ENCODE results near the gene CECR2. TPM values are rescaled to one million over a fixed set of nuclear protein-coding genes. Genes with fewer than 3 reads are reported as not detected.

The CECR2 gene
- total RNA-seq, 1 donor from 2014 or later, result not detected

DNA sequence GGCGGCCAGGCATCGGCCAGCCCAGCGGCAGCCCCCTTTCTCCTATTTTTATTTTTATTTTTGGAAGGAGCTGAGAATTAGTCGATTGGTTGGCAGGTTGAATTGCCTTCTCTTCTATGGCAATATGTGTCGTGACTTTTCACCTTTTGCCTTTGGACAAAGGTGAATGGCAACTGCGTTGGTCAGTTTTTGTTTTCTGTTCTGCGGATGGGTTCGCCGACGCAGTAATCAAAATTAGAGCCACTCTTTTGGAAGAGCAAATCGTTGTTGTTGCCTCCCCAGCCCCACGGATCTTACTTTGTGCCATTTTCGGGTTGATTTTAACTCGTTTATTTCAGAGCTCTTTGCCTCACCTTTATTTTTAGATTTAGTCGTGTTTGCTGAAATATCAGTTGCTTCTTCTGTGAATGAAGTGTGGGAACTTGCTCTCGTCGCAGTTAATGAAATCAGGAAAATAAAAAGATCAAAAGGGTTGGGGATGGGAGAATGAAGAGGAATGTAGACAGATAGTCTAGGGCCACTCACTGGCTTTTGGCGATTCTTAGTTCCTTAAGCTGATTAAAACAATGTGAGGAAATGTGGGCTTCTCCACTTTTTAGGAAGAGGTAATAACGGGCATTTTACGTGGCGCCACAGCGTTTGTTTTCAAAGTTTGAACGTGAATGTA lies 1.6 kb downstream of the CECR2 start:
- Mint-ChIP-seq H3K9me3 (no peaks in the 10 kb centered on the region), H3K36me3 (ENCODE audit: low read depth) (no peaks in the 10 kb centered on the region), H3K4me3 (ENCODE audit: low read depth) (peak overlapping the region; percentile 23), H3K27me3 (ENCODE audit: low read depth) (peaks cover 54% of the 10 kb centered on the region), H3K27ac (no peak overlapping the region), H3K4me1 (ENCODE audit: low read depth) (peaks cover 18% of the 10 kb centered on the region)
- intact Hi-C loops (cut with micrococcal nuclease), result no loop called here
- no peak for DNase-seq (ENCODE audit: low spot score)

DNA sequence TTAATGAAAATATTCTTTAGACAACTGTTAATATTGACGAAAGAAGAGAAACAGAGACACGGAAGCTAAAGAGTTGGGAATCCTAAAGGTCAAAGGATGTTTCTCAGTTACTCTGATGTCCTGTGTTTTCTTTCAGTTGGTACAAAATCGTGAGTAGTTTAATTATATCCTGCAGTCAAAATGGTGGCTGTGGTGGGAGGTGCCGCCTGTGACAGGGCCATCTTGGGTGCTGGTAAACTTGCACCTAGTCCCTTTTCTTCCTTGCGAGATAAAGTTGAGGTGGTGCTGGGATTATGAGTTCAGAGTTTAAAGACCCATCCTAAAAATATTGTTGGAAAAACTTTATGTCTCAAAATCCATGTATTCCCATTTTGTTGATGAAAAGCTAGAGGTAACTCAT lies 2.2 kb downstream of the CECR2 start:
- no peak for DNase-seq (ENCODE audit: low spot score)
- peaks cover 49% of the 10 kb centered on the region for H3K27me3 Mint-ChIP-seq (ENCODE audit: low read depth)
- intact Hi-C loops (cut with micrococcal nuclease), result no loop called here
- peaks cover 17% of the 10 kb centered on the region for H3K4me1 Mint-ChIP-seq (ENCODE audit: low read depth)
- H3K4me3 Mint-ChIP-seq (ENCODE audit: low read depth), result no peak overlapping the region
- no peak overlapping the region for H3K27ac Mint-ChIP-seq
- no peaks in the 10 kb centered on the region for H3K36me3 Mint-ChIP-seq (ENCODE audit: low read depth)
- H3K9me3 Mint-ChIP-seq, result no peaks in the 10 kb centered on the region

DNA sequence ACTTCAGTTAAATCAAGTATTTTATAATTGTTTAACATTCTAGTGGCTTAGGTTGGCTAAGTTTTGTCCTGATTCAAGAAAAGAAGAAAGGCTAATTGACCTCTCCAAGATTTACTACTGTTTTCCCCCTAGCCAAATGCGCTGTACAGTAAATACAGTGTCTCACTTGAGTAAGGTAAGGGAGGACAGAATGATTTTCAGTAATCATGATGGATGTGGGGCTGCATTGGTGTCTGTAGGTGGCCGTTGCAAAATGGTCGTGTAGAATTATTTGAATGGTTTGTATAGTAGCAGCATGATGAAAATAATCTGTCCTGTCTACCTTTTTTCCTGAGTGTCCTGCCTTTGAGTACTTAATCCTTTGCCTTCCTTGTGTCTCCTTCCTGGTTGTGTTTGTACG lies 4.6 kb downstream of the CECR2 start:
- H3K4me3 Mint-ChIP-seq (ENCODE audit: low read depth), result no peak overlapping the region
- H3K9me3 Mint-ChIP-seq, result no peaks in the 10 kb centered on the region
- peaks cover 29% of the 10 kb centered on the region for H3K27me3 Mint-ChIP-seq (ENCODE audit: low read depth)

DNA sequence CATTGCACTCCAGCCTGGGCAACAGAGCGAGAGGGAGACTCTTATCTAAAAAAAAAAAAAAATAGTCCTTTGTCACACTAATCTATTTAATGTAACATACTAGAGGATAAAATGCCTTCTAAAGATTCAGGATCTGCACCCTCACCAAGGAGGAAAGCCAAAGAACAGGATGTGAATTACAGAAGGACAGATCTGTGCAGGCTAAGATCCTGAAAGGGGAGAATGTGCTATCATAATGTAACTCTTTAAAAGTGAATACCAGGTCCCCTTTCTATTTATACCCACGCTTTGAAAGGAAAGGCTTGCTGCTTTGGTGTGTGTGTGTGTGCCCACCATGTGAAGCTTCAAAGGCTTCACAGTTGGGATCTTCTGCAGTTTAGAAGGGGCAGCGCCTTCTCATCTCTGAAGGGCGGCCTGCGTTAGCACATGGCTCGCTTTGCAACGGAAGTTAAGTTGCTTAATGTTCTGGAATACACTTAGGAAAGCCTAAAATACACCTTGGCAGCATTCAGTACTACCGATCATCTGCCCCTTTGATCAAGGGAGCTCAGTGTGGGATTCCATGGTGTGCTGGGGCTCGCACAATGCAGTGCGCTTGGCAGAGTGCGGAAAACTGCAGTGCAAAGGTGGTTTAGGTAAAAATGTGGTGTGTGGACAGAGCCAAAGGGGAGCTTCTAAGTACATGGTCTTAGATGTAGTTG lies 6.8 kb downstream of the CECR2 start:
- no peak overlapping the region for H3K4me3 Mint-ChIP-seq (ENCODE audit: low read depth)
- no peak for DNase-seq (ENCODE audit: low spot score)
- H3K9me3 Mint-ChIP-seq, result no peaks in the 10 kb centered on the region
- no peak overlapping the region for H3K27ac Mint-ChIP-seq
- peaks cover 23% of the 10 kb centered on the region for H3K27me3 Mint-ChIP-seq (ENCODE audit: low read depth)
- H3K36me3 Mint-ChIP-seq (ENCODE audit: low read depth), result no peaks in the 10 kb centered on the region
- peaks cover 3% of the 10 kb centered on the region for H3K4me1 Mint-ChIP-seq (ENCODE audit: low read depth)
- intact Hi-C loops (cut with micrococcal nuclease), result no loop called here

More for the DNA sequence above, 4.6 kb downstream of the CECR2 start:
- H3K27ac Mint-ChIP-seq, result no peak overlapping the region
- peaks cover 3% of the 10 kb centered on the region for H3K4me1 Mint-ChIP-seq (ENCODE audit: low read depth)
- intact Hi-C loops (cut with micrococcal nuclease), result no loop called here
- no peaks in the 10 kb centered on the region for H3K36me3 Mint-ChIP-seq (ENCODE audit: low read depth)
- DNase-seq (ENCODE audit: low spot score), result no peak

DNA sequence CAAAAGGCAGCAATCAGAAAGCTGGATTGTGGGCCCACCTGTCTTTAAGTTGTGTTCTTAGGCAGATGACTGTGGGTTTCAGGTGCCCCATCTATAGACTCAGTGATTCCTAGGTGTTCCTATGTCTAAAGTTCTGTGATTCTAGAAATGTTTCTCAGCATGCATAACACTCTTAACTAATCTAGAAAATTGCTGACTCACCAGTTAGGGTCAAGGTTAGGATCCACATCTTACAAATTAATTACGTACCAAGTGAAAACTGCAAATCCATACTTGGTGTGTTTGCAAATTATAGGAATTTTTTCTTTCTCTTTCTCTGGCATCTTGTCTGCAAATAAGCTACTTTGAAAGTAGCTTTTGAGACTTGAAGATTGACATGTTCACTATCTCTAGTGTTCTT lies 7.7 kb downstream of the CECR2 start:
- no peak overlapping the region for H3K4me3 Mint-ChIP-seq (ENCODE audit: low read depth)
- DNase-seq (ENCODE audit: low spot score), result no peak
- peaks cover 16% of the 10 kb centered on the region for H3K27me3 Mint-ChIP-seq (ENCODE audit: low read depth)
- H3K27ac Mint-ChIP-seq, result no peak overlapping the region
- intact Hi-C loops (cut with micrococcal nuclease), result no loop called here
- H3K4me1 Mint-ChIP-seq (ENCODE audit: low read depth), result peaks cover 3% of the 10 kb centered on the region
- no peaks in the 10 kb centered on the region for H3K36me3 Mint-ChIP-seq (ENCODE audit: low read depth)
- H3K9me3 Mint-ChIP-seq, result no peaks in the 10 kb centered on the region

DNA sequence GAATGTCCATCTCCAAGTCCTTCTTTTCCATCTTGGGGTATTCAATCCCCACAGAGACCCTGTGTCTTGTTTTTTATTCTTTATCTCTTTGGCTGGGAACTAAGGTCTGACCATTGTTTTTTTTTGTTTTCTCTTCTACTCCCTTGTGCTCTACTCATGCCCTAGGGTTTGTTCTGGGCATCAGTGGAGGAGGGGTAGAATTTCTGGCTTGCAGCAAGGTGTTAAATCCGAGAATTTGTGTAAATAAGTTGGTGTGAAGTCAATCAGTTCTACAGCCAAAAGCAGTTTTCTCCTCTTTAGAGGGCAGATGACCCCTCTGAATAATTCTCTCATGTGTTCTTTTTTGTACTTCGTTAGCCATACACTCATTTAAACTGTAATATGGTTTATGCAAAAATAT lies 10.7 kb downstream of the CECR2 start:
- Mint-ChIP-seq H3K9me3 (no peaks in the 10 kb centered on the region), H3K36me3 (ENCODE audit: low read depth) (no peaks in the 10 kb centered on the region), H3K27me3 (ENCODE audit: low read depth) (peaks cover 3% of the 10 kb centered on the region), H3K4me3 (ENCODE audit: low read depth) (no peak overlapping the region), H3K27ac (no peak overlapping the region), H3K4me1 (ENCODE audit: low read depth) (peaks cover 3% of the 10 kb centered on the region)
- intact Hi-C loops (cut with micrococcal nuclease), result no loop called here
- DNase-seq (ENCODE audit: low spot score), result no peak

DNA sequence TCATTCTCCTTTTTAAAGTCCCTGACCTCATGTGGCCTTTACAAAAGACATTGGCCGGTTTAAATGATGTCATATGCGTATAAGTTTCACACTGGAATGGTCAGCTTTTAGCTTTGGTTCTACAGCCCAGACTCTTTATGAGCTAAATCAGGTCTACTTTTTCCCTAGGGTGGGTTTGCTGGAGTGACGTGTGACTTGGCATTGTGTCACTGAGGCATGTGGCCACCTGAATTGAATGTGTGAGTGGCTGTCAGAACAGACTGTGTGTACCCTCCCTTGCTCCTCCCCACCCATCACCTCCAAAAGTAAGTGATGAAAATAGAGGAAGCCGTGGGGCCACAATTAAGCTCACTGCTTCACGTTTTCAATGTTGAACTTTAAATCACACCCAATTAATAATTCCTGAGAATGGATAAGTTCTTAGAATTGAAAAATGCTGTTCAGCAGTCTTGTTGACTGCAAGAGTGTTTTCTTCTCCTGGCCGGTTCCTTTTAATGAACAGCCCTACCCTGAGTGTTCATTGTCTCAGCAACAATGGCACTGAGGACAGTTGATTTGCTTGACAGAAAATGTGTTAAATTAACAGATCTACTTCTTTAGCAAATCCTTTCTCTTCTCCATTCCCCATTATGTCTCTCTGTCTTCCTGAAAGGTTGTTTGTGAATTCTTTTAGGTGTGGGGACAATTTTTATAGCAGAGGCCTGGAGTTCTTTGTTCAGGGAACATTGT lies 11.3 kb downstream of the CECR2 start:
- Mint-ChIP-seq H3K36me3 (ENCODE audit: low read depth) (no peaks in the 10 kb centered on the region), H3K27me3 (ENCODE audit: low read depth) (peaks cover 3% of the 10 kb centered on the region), H3K4me1 (ENCODE audit: low read depth) (peaks cover 3% of the 10 kb centered on the region), H3K9me3 (no peaks in the 10 kb centered on the region), H3K27ac (no peak overlapping the region), H3K4me3 (ENCODE audit: low read depth) (no peak overlapping the region)
- intact Hi-C loops (cut with micrococcal nuclease), result no loop called here
- no peak for DNase-seq (ENCODE audit: low spot score)

DNA sequence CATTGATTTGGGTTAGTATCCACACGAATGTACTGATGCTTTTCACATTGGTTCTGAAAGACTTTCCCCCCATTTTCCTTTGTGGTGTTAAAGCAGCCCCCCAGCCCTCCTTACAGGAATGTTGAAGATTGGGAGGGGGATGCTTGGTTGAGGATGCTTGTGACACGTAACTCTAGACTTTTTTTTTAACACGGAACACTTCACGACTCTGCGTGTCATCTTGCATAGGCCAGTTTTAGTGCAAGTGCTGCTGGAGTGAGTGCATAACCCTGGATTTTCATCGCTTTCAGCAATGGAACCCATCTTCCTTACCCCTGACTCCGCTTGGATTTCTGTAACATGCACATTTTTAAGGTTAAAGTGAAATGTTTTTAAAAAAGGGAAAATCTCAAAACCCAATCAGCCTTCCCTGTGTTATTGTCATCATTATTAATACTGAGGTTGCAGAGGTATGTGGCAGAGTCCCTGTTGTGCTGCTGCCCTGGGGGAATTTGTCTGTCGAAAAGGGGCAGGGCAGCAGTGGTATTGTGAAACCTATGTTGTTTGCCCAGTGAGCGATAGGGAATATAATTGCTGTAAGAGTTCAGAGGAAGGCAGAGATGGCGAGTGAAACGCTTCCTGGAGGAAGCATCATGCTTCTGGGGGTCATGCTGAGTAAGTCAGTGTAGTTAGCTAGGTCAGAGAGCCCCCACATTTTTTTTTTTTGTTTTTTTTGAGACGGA lies 12.1 kb downstream of the CECR2 start:
- H3K27me3 Mint-ChIP-seq (ENCODE audit: low read depth), result peaks cover 3% of the 10 kb centered on the region
- H3K4me1 Mint-ChIP-seq (ENCODE audit: low read depth), result peaks cover 3% of the 10 kb centered on the region
- no peaks in the 10 kb centered on the region for H3K9me3 Mint-ChIP-seq
- intact Hi-C loops (cut with micrococcal nuclease), result no loop called here
- H3K36me3 Mint-ChIP-seq (ENCODE audit: low read depth), result no peaks in the 10 kb centered on the region
- no peak overlapping the region for H3K27ac Mint-ChIP-seq
- no peak for DNase-seq (ENCODE audit: low spot score)
- no peak overlapping the region for H3K4me3 Mint-ChIP-seq (ENCODE audit: low read depth)

DNA sequence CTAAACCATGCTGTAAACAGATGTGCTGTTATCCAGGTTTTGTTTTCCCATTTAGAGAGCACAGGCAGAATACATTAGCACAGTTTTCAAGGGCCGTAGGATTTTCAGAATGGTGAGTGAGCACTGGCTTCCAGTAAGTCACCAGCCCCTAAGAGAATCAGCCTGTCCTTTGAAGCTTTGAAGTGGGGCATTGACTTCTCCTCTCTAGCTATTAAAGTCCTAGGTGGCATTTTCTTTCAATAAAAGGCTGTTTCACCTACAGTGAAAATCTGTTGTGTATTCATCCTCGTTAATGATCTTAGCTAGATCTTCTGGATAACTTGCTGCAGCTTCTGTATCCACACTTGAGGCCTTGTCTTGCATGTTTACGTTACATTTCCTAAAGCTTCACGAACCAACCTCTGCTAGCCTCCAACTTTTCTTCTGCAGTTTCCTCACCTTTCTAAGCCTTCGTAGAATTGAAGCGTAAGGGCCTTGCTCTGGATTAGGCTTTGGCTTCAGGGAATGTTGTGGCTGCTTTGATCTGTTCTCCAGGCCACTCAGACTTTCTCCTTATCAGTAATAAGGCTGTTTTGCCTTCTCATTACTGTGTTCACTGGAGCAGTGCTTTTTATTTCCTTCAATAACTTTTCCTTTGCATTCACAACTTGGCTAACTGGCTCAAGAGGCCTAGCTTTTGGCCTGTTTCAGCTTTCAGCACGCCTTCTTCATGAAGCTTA lies 15.5 kb downstream of the CECR2 start:
- intact Hi-C loops (cut with micrococcal nuclease), result no loop called here
- H3K4me3 Mint-ChIP-seq (ENCODE audit: low read depth), result no peak overlapping the region
- H3K4me1 Mint-ChIP-seq (ENCODE audit: low read depth), result peaks cover 2% of the 10 kb centered on the region
- no peak overlapping the region for H3K27ac Mint-ChIP-seq
- H3K9me3 Mint-ChIP-seq, result no peaks in the 10 kb centered on the region
- no peak for DNase-seq (ENCODE audit: low spot score)
- no peaks in the 10 kb centered on the region for H3K36me3 Mint-ChIP-seq (ENCODE audit: low read depth)
- peaks cover 2% of the 10 kb centered on the region for H3K27me3 Mint-ChIP-seq (ENCODE audit: low read depth)

DNA sequence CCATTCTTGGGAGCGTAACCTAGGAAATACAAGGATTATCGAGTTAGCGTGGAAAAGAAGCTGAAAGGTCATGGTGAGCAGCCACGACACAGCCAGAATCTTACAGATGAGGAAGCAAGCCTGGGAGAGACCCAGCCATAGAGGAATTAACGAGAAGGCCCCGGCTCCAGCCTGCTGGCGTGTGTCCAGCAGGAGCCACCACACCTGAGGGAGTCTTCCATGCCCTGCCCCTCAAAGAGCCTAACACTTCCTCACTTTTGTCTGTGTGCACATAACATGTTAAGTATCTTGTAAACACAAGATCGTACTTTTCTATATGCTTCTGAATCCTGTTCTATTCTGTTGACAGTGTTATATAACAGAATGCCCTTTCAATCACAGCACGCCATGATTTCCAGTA lies 18.1 kb downstream of the CECR2 start:
- no peaks in the 10 kb centered on the region for H3K4me1 Mint-ChIP-seq (ENCODE audit: low read depth)
- H3K9me3 Mint-ChIP-seq, result no peaks in the 10 kb centered on the region

DNA sequence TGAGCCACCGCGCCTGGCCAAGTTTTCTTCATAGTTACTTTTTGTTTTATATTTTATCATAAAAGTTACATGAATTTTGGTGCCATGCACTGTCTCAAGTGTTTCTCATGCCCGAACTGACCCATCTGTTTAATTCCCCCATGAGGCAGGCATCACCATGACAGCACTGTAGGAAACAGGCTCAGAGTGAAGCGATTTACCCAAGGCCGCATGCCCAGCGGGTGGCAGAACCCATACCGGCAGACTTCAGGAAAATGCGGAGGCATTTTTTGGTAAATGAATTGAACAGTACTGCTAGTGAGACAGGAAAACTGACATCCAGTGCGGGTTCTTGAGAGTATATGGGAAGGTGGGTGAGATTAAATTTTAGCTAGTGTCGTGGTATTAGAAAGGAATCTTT lies 19.0 kb downstream of the CECR2 start:
- Mint-ChIP-seq H3K27me3 (ENCODE audit: low read depth) (no peaks in the 10 kb centered on the region), H3K9me3 (no peaks in the 10 kb centered on the region), H3K27ac (no peak overlapping the region), H3K4me1 (ENCODE audit: low read depth) (no peaks in the 10 kb centered on the region), H3K36me3 (ENCODE audit: low read depth) (no peaks in the 10 kb centered on the region), H3K4me3 (ENCODE audit: low read depth) (no peak overlapping the region)
- intact Hi-C loops (cut with micrococcal nuclease), result no loop called here
- no peak for DNase-seq (ENCODE audit: low spot score)

More for the DNA sequence above, 18.1 kb downstream of the CECR2 start:
- intact Hi-C loops (cut with micrococcal nuclease), result no loop called here
- Mint-ChIP-seq H3K27me3 (ENCODE audit: low read depth) (no peaks in the 10 kb centered on the region), H3K4me3 (ENCODE audit: low read depth) (no peak overlapping the region), H3K27ac (no peak overlapping the region), H3K36me3 (ENCODE audit: low read depth) (no peaks in the 10 kb centered on the region)
- DNase-seq (ENCODE audit: low spot score), result no peak

DNA sequence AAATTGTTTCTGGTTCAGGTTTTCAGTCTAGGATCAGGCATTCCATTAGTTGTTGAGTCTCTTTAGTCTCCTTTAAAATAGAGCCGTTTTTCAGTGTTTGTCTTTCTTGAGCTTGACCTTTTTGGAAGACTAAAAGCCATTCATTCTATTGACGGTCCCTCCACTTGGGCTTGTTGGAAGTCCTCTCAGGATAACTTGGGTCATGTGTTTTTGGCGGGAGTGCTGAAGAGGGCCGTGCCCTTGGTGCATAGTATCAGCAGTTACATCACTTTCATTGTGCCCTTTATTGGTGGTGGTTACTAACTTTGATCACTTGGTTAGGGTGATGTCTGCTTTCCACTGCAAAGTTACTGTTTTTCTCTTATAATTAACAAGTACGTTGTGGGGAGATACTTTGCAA lies 20.8 kb downstream of the CECR2 start:
- H3K4me3 Mint-ChIP-seq (ENCODE audit: low read depth), result no peak overlapping the region
- H3K27ac Mint-ChIP-seq, result no peak overlapping the region
- H3K9me3 Mint-ChIP-seq, result no peaks in the 10 kb centered on the region
- H3K27me3 Mint-ChIP-seq (ENCODE audit: low read depth), result no peaks in the 10 kb centered on the region
- no peak for DNase-seq (ENCODE audit: low spot score)
- intact Hi-C loops (cut with micrococcal nuclease), result no loop called here
- no peaks in the 10 kb centered on the region for H3K36me3 Mint-ChIP-seq (ENCODE audit: low read depth)
- no peaks in the 10 kb centered on the region for H3K4me1 Mint-ChIP-seq (ENCODE audit: low read depth)
